ENCODE data around the gene SLC39A7. TPM values are rescaled to one million over a fixed set of nuclear protein-coding genes. Genes with fewer than 3 reads are reported as not detected.
A peak's percentile ranks its signal among the peaks of the same experiment; 100 is the strongest.

The SLC39A7 gene
- total and polyA plus RNA-seq, 2 of the 13 experiments (the other 11 are each of a cell fraction or from before 2014, with no cell fraction given): 142 to 229 TPM

- TF ChIP-seq ZNF101 (CRISPR knock-in tag; IDR thresholded peaks at IDR 0.05; ENCODE audit: borderline replicate concordance, low read depth): no peak; the same call in 1 of the 2 replicates
- TF ChIP-seq ZNF737 (CRISPR knock-in tag; IDR thresholded peaks at IDR 0.05; ENCODE audit: borderline replicate concordance): no peak
- TF ChIP-seq CBX5 (CRISPR knock-in tag; IDR thresholded peaks at IDR 0.05; ENCODE audit: borderline replicate concordance): no peak; the same call in 1 of the 2 replicates
- TF ChIP-seq NFE2L2 (IDR thresholded peaks at IDR 0.05; ENCODE audit: low read length): no peak
- TF ChIP-seq PHB2 (IDR thresholded peaks at IDR 0.05; ENCODE audit: partially characterized antibody): no peak
- TF ChIP-seq ZNF839 (CRISPR knock-in tag; IDR thresholded peaks at IDR 0.05; ENCODE audit: borderline replicate concordance): no peak
- TF ChIP-seq GATA4 (IDR thresholded peaks at IDR 0.05; ENCODE audit: borderline replicate concordance, low read depth): 0 out of 2 replicates have a peak, but pooled peaks have one; percentile 34
- no peak for TF ChIP-seq ZNF615 (CRISPR knock-in tag; IDR thresholded peaks at IDR 0.05; ENCODE audit: borderline replicate concordance)
- TF ChIP-seq MATR3 (CRISPR knock-in tag; IDR thresholded peaks at IDR 0.05): no peak
- peak; percentile 63; the same call in 1 of the 2 replicates for TF ChIP-seq SMAD3 (CRISPR knock-in tag; IDR thresholded peaks at IDR 0.05)
- no peak; the same call in 1 of the 2 replicates for TF ChIP-seq ZNF143 (CRISPR knock-in tag; IDR thresholded peaks at IDR 0.05)
- peak; percentile 95 for TF ChIP-seq ZSCAN31 (CRISPR knock-in tag; IDR thresholded peaks at IDR 0.05; ENCODE audit: low read depth)
- no peak for TF ChIP-seq RORA (CRISPR knock-in tag; IDR thresholded peaks at IDR 0.05)
- peak; percentile 84; the same call in 1 of the 2 replicates for TF ChIP-seq ZC3H13 (CRISPR knock-in tag; IDR thresholded peaks at IDR 0.05)
- no peak for TF ChIP-seq ZNF513 (CRISPR knock-in tag; conservative IDR thresholded peaks at IDR 0.05)
- TF ChIP-seq MTERF4 (CRISPR knock-in tag; IDR thresholded peaks at IDR 0.05): no peak
- TF ChIP-seq ZNF878 (CRISPR knock-in tag; IDR thresholded peaks at IDR 0.05): no peak
- peak; percentile 81 for TF ChIP-seq ZNF543 (CRISPR knock-in tag; IDR thresholded peaks at IDR 0.05)
- no peak for TF ChIP-seq ZBTB37 (CRISPR knock-in tag; IDR thresholded peaks at IDR 0.05)
- no peak; the same call in 1 of the 2 replicates for TF ChIP-seq ZNF792 (CRISPR knock-in tag; IDR thresholded peaks at IDR 0.05)
- TF ChIP-seq FIP1L1 (IDR thresholded peaks at IDR 0.05; ENCODE audit: borderline replicate concordance, insufficient read depth, low read depth, low read length): no peak
- peak; percentile 38; the same call in 1 of the 2 replicates for TF ChIP-seq FOXA3 (CRISPR knock-in tag; IDR thresholded peaks at IDR 0.05)
- TF ChIP-seq SP4 (CRISPR knock-in tag; IDR thresholded peaks at IDR 0.05): peak; percentile 95
- TF ChIP-seq MAZ (IDR thresholded peaks at IDR 0.05; ENCODE audit: borderline replicate concordance, low read depth, low read length): no peak
- TF ChIP-seq MAZ (CRISPR knock-in tag; IDR thresholded peaks at IDR 0.05; ENCODE audit: low read depth): peak; percentile 73
These were observed 48.5 kb downstream of the SLC39A7 start (continued) for GRCh38 chr6:33248932-33249731.
